ENCODE measurements around the gene MAPT. TPM values are rescaled to one million over a fixed set of nuclear protein-coding genes. Genes with fewer than 3 reads are reported as not detected.
A peak's percentile ranks its signal among the peaks of the same experiment; 100 is the strongest.

Gene MAPT
- total RNA-seq, 1 donor from 2014 or later, result 5.1 TPM

GRCh38 chr17:46059486-46059885 lies 165.1 kb downstream of the MAPT start:
- H3K4me3 ChIP-seq, result no peak overlapping the region
- TF ChIP-seq, protein P1, sequence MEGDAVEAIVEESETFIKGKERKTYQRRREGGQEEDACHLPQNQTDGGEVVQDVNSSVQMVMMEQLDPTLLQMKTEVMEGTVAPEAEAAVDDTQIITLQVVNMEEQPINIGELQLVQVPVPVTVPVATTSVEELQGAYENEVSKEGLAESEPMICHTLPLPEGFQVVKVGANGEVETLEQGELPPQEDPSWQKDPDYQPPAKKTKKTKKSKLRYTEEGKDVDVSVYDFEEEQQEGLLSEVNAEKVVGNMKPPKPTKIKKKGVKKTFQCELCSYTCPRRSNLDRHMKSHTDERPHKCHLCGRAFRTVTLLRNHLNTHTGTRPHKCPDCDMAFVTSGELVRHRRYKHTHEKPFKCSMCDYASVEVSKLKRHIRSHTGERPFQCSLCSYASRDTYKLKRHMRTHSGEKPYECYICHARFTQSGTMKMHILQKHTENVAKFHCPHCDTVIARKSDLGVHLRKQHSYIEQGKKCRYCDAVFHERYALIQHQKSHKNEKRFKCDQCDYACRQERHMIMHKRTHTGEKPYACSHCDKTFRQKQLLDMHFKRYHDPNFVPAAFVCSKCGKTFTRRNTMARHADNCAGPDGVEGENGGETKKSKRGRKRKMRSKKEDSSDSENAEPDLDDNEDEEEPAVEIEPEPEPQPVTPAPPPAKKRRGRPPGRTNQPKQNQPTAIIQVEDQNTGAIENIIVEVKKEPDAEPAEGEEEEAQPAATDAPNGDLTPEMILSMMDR (IDR thresholded peaks at IDR 0.05), result no peak
- peaks cover 3% of the 10 kb centered on the region for H3K4me1 ChIP-seq
- no peak for ATAC-seq
- no peak overlapping the region for H3K27ac ChIP-seq
- peaks cover 16% of the 10 kb centered on the region for H3K36me3 ChIP-seq
- H3K9me3 ChIP-seq, result no peaks in the 10 kb centered on the region
- intact Hi-C loops (cut with DNase I), result no loop called here
- H3K27me3 ChIP-seq, result no peaks in the 10 kb centered on the region
- no peak for DNase-seq

DNA sequence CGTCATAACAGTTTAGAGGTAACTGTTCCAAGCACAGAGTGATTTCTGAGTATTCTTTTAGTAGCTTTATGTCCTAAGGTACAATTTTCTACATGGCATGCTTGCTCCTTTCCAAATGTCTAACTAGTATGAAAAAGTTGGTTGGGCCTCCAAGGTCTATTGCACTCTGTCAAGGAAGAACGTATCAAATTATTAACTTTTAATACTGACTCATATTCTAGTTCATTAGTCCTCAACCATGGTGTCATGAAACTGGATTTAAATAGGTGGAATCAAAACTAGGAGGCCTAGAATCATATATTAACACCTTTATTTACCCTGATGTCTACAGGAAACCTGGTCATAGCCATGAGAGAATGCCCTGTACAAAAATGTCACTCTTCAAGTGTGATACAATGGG lies 166.1 kb downstream of the MAPT start:
- H3K4me1 ChIP-seq, result peaks cover 3% of the 10 kb centered on the region
- H3K36me3 ChIP-seq, result peaks cover 26% of the 10 kb centered on the region
- DNase-seq (no peak), ATAC-seq (no peak)
- intact Hi-C loops (cut with DNase I), result no loop called here
- no peak overlapping the region for H3K4me3 ChIP-seq
- no peaks in the 10 kb centered on the region for H3K9me3 ChIP-seq
- no peaks in the 10 kb centered on the region for H3K27me3 ChIP-seq
- no peak overlapping the region for H3K27ac ChIP-seq
- TF ChIP-seq, protein P1 (IDR thresholded peaks at IDR 0.05), result no peak

- TF ChIP-seq, protein P1 (IDR thresholded peaks at IDR 0.05), result peak; percentile 40
- Histone ChIP-seq H3K9me3 (no peaks in the 10 kb centered on the region), H3K27me3 (no peaks in the 10 kb centered on the region), H3K4me3 (no peak overlapping the region), H3K4me1 (peaks cover 3% of the 10 kb centered on the region), H3K27ac (no peak overlapping the region), H3K36me3 (peaks cover 36% of the 10 kb centered on the region)
- intact Hi-C loops (cut with DNase I), result no loop called here
- peak; percentile 59 for ATAC-seq
- DNase-seq, result no peak
These were observed 167.1 kb downstream of the MAPT start for GRCh38 chr17:46061435-46061834.

DNA sequence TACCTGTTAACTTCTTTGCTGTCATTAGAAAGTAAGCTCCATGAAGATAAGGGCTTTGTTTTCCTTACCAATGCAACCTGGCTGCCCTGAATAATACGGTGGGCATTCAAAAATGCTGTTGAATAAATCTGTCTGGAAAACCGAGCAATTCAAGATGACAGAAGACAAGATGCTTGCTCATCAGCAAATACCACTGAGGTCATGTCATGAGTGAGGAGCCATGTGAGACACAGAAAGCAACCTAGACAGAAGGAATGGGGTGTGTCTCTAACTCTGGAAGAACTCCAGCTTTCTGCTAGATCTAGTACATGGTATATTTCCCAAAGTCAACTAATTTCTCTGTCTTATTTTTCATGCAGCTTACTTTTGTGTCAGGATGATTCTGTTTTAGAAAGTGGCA lies 168.9 kb downstream of the MAPT start:
- Histone ChIP-seq H3K27ac (no peak overlapping the region), H3K4me3 (no peak overlapping the region), H3K9me3 (no peaks in the 10 kb centered on the region), H3K4me1 (peaks cover 3% of the 10 kb centered on the region), H3K36me3 (peaks cover 48% of the 10 kb centered on the region), H3K27me3 (no peaks in the 10 kb centered on the region)
- TF ChIP-seq, protein P1 (IDR thresholded peaks at IDR 0.05), result no peak
- intact Hi-C loops (cut with DNase I), result no loop called here
- DNase-seq (no peak), ATAC-seq (peak; percentile 23)

DNA sequence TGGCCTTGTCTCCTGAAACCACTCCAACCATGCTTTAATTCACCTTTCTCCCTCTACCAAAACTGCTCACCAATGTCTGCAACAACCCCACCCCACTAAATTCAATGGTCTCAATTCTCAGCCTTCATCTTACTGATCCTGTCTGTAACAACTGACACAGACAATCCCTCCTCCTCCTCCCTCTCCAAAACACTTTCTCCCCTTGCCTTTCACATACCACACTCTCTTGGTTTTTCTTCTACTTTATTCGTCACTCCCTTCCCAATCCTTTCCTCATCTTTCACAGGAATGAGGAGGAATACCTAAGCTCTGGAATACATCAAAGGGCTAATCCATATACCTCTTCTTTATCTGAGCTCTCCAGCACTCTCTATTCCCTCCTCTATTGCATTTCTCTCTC lies 170.1 kb downstream of the MAPT start:
- TF ChIP-seq, protein P1 (IDR thresholded peaks at IDR 0.05), result no peak
- Histone ChIP-seq H3K36me3 (peaks cover 48% of the 10 kb centered on the region), H3K27ac (no peak overlapping the region), H3K9me3 (no peaks in the 10 kb centered on the region), H3K4me3 (no peak overlapping the region), H3K27me3 (no peaks in the 10 kb centered on the region), H3K4me1 (no peaks in the 10 kb centered on the region)
- DNase-seq (no peak), ATAC-seq (no peak)
- intact Hi-C loops (cut with DNase I), result no loop called here

DNA sequence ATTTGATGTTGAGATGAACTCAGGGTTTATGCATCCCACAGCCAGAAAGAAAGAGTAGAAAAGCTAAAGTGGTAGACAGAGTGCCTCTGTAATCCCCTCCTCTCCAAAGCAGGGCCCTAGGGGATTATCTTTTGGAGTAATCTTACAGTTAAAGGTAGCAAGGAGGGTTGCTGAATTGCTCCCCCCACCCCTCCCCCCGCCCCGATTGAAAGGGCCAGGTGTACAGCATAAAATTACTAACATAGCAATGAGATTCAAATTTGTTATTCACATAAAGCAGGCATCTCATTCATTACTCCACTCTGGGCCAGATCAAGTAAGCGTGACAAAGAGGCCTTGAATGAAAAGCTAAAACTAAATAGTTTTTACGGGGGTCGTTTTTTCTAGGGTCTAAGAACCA lies 177.4 kb downstream of the MAPT start:
- H3K36me3 ChIP-seq, result peaks cover 9% of the 10 kb centered on the region
- intact Hi-C loops (cut with DNase I), result no loop called here
- TF ChIP-seq, protein P1 (IDR thresholded peaks at IDR 0.05), result no peak
- H3K4me3 ChIP-seq, result no peak overlapping the region
- no peaks in the 10 kb centered on the region for H3K9me3 ChIP-seq
- ATAC-seq, result no peak
- H3K4me1 ChIP-seq, result no peaks in the 10 kb centered on the region
- H3K27ac ChIP-seq, result no peak overlapping the region
- DNase-seq, result no peak
- H3K27me3 ChIP-seq, result no peaks in the 10 kb centered on the region
